RWPE2 (cell line): ENCODE measurements around the gene PLEKHA4.
A peak's percentile ranks its signal among the peaks of the same experiment; 100 is the strongest.
"Not testable (repeated sequence)": the region's sequence is repeated elsewhere in the genome, so short reads cannot be mapped to it uniquely, and the experiment has no call there.

Experiments used
- ATAC-seq: fragments of 200-7000 bp; cut with Tn5 transposase; 3 replicates; pipeline ENCODE4 v1.9.1; 2021; ENCODE audit warnings: low read depth
- DNase-seq: peaks from one replicate; pipeline ENCODE4 v3.0.0-alpha.2; 2020; ENCODE audit warnings: low spot score
- H3K27ac ChIP-seq: fragments of 450-650 bp; 2 replicates; pipeline ENCODE4 v1.5.1; 2017; ENCODE audit warnings: mild to moderate bottlenecking; ENCODE audit not compliant: poor library complexity, severe bottlenecking
- H3K27me3 ChIP-seq: fragments of 250-450 bp; sonication (Bioruptor Pico); 2 replicates; pipeline ENCODE4 v1.5.1; 2021; ENCODE audit warnings: mild to moderate bottlenecking, moderate library complexity; ENCODE audit not compliant: insufficient read depth, poor library complexity, severe bottlenecking
- H3K36me3 ChIP-seq: fragments of 250-450 bp; sonication (Bioruptor Pico); 2 replicates; pipeline ENCODE4 v1.5.1; 2020; ENCODE audit warnings: low read depth, mild to moderate bottlenecking, moderate library complexity
- H3K4me1 ChIP-seq: fragments of 250-450 bp; sonication (Bioruptor Pico); 2 replicates; pipeline ENCODE4 v1.5.1; 2021; ENCODE audit warnings: mild to moderate bottlenecking, moderate library complexity; ENCODE audit not compliant: insufficient read depth, poor library complexity, severe bottlenecking
- H3K4me3 ChIP-seq: fragments of 250-450 bp; sonication (Bioruptor Pico); 2 replicates; pipeline ENCODE4 v1.5.1; 2021; ENCODE audit warnings: mild to moderate bottlenecking, moderate library complexity; ENCODE audit not compliant: severe bottlenecking
- H3K9me3 ChIP-seq: fragments of 250-450 bp; sonication (Bioruptor Pico); 2 replicates; pipeline ENCODE4 v1.5.1; 2021; ENCODE audit warnings: mild to moderate bottlenecking, moderate library complexity; ENCODE audit not compliant: severe bottlenecking
- TF ChIP-seq, protein P1 (sequence below): fragments of 450-650 bp; IDR thresholded peaks from one replicate; pipeline ENCODE4 v1.5.1; 2017; ENCODE audit warnings: mild to moderate bottlenecking, moderate library complexity; ENCODE audit not compliant: poor library complexity, severe bottlenecking

PLEKHA4 gene

DNA sequence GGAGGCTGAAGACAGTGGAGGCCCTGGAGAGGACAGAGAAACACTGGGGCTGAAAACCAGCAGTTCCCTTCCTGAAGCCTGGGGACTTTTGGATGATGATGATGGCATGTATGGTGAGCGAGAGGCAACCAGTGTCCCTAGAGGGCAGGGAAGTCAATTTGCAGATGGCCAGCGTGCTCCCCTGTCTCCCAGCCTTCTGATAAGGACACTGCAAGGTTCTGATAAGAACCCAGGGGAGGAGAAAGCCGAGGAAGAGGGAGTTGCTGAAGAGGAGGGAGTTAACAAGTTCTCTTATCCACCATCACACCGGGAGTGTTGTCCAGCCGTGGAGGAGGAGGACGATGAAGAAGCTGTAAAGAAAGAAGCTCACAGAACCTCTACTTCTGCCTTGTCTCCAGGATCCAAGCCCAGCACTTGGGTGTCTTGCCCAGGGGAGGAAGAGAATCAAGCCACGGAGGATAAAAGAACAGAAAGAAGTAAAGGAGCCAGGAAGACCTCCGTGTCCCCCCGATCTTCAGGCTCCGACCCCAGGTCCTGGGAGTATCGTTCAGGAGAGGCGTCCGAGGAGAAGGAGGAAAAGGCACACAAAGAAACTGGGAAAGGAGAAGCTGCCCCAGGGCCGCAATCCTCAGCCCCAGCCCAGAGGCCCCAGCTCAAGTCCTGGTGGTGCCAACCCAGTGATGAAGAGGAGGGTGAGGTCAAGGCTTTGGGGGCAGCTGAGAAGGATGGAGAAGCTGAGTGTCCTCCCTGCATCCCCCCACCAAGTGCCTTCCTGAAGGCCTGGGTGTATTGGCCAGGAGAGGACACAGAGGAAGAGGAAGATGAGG, 5.3 kb upstream of the PLEKHA4 start:
- no peak for ATAC-seq
- Histone ChIP-seq H3K4me3 (peak overlapping the region; percentile 86), H3K36me3 (peaks cover 53% of the 10 kb centered on the region), H3K27ac (peak overlapping the region; percentile 91), H3K9me3 (no peaks in the 10 kb centered on the region), H3K4me1 (peaks cover 16% of the 10 kb centered on the region), H3K27me3 (no peaks in the 10 kb centered on the region)
- DNase-seq, result no peak
- TF ChIP-seq, protein P1, sequence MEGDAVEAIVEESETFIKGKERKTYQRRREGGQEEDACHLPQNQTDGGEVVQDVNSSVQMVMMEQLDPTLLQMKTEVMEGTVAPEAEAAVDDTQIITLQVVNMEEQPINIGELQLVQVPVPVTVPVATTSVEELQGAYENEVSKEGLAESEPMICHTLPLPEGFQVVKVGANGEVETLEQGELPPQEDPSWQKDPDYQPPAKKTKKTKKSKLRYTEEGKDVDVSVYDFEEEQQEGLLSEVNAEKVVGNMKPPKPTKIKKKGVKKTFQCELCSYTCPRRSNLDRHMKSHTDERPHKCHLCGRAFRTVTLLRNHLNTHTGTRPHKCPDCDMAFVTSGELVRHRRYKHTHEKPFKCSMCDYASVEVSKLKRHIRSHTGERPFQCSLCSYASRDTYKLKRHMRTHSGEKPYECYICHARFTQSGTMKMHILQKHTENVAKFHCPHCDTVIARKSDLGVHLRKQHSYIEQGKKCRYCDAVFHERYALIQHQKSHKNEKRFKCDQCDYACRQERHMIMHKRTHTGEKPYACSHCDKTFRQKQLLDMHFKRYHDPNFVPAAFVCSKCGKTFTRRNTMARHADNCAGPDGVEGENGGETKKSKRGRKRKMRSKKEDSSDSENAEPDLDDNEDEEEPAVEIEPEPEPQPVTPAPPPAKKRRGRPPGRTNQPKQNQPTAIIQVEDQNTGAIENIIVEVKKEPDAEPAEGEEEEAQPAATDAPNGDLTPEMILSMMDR, result no peak

DNA sequence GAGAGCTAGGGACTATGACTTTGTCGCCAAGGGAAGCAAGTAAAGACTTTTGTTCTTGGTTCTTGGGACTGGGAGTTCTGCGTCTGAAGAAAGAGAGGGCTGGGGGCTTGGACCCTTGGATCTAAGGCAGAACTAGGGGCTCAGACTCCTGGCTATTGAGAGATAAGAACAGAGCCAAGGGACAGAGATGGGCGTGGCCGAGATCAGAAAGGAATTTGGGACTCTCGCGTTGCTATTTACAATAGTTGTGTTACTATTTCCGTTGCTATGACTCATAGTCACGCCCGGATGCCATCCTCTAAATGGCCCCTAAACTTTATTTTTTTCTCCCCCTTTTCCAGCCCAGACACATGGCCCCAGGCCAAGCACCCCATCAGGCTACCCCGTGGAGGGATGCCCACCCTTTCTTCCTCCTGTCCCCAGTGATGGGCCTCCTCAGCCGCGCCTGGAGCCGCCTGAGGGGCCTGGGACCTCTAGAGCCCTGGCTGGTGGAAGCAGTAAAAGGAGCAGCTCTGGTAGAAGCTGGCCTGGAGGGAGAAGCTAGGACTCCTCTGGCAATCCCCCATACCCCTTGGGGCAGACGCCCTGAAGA, 4.6 kb upstream of the PLEKHA4 start:
- peak overlapping the region; percentile 91 for H3K27ac ChIP-seq
- ATAC-seq, result peak; percentile 44
- H3K9me3 ChIP-seq, result no peaks in the 10 kb centered on the region
- peak; percentile 87 for DNase-seq
- H3K4me1 ChIP-seq, result peaks cover 16% of the 10 kb centered on the region
- no peaks in the 10 kb centered on the region for H3K27me3 ChIP-seq
- peaks cover 53% of the 10 kb centered on the region for H3K36me3 ChIP-seq
- TF ChIP-seq, protein P1, result no peak
- peak overlapping the region; percentile 86 for H3K4me3 ChIP-seq

DNA sequence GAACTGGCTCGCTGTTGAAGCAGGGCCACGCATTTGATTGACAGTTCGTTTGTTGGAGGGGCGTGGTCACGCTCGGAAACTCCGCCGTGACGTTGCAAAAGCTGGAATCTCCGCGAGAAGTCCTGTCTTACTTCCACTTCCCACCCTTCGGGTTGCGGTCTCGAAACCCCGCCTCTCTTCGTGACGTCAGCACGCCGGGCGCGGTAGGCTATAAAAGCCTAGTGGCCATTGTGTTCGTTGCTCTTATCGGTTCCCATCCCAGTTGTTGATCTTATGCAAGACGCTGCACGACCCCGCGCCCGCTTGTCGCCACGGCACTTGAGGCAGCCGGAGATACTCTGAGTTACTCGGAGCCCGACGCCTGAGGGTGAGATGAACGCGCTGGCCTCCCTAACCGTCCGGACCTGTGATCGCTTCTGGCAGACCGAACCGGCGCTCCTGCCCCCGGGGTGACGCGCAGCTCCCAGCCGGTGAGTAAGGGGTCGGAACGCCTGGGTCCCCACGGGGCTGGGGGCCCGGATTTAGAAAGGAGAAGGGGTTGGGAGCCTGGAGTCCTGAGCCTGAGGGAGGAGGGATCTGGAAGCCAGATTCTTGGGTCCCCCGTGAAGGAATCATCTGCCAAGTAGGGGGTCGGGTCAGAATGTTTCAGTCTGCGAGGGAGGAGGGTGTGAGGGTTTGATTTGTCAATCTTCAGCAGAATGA, 3.9 kb upstream of the PLEKHA4 start, which contains the start of gene PPP1R15A:
TSS of gene PPP1R15A (plus strand) at position 240 of the 702 bp plus-strand sequence. CDS start 813 bp downstream, outside the sequence.
- ATAC-seq, result peak; percentile 24
- Histone ChIP-seq H3K27ac (peak within 1 kb of the TSS; percentile 91), H3K27me3 (no peaks in the 10 kb centered on the region), H3K4me1 (peaks cover 16% of the 10 kb centered on the region), H3K9me3 (no peaks in the 10 kb centered on the region), H3K36me3 (peaks cover 47% of the 10 kb centered on the region), H3K4me3 (peak within 1 kb of the TSS; percentile 86)
- DNase-seq, result peak; percentile 92
- TF ChIP-seq, protein P1, result no peak

DNA sequence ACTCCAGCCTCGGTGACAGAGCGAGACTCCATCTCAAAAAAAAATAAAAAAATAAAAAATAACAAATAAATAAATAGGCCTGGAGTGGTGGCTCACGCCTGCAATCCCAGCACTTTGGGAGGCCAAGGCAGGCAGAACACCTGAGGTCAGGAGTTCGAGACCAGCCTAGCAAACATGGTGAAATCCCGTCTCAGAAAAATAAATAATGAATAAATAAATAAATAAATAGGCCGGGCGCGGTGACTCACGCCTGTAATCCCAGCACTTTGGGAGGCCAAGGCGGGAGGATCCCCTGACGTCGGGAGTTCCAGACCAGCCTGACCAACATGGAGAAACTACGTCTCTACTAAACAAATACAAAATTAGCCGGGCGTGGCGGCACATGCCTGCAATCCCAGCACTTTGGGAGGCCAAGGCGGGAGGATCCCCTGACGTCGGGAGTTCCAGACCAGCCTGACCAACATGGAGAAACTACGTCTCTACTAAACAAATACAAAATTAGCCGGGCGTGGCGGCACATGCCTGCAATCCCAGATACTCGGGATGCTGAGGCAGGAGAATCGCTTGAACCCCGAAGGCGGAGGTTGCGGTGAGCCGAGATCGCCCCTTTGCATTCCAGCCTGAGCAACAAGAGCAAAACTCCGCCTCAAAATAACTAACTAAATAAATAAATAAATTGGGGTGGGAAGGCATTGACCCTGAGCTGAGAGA, 3.2 kb upstream of the PLEKHA4 start:
- H3K36me3 ChIP-seq, result peaks cover 40% of the 10 kb centered on the region
- ATAC-seq, H3K9me3 ChIP-seq, H3K27me3 ChIP-seq, DNase-seq: not testable (repeated sequence)
- H3K27ac ChIP-seq, result peak overlapping the region; percentile 91
- peak overlapping the region; percentile 86 for H3K4me3 ChIP-seq
- H3K4me1 ChIP-seq, result peaks cover 16% of the 10 kb centered on the region

DNA sequence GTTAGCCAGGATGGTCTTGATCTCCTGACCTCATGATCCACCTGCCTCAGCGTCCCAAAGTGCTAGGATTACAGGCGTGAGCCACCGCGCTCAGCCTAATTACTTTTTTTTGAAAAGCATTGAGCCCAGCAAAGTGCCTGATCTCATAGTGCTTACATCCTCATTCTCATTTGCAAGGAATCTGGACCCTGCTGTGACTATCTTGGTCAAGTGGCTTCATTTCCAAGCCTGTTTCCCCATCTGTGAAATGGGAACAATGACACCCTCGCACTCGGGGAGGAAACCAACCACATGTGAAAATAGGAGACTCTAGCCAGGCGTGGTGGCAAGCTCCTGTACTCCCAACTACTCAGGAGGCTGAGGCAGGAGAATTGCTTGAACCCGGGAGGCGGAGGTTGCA, 1.6 kb upstream of the PLEKHA4 start:
- peaks cover 26% of the 10 kb centered on the region for H3K36me3 ChIP-seq
- ATAC-seq (no peak), DNase-seq (no peak)
- no peaks in the 10 kb centered on the region for H3K27me3 ChIP-seq
- H3K9me3 ChIP-seq, result no peaks in the 10 kb centered on the region
- no peak overlapping the region for H3K27ac ChIP-seq
- H3K4me1 ChIP-seq, result peaks cover 3% of the 10 kb centered on the region
- TF ChIP-seq, protein P1, result no peak
- no peak overlapping the region for H3K4me3 ChIP-seq
